ENCODE data around the gene RASA4B.
"Not testable (repeated sequence)": the region's sequence is repeated elsewhere in the genome, so short reads cannot be mapped to it uniquely, and the experiment has no call there.

The RASA4B gene

DNA sequence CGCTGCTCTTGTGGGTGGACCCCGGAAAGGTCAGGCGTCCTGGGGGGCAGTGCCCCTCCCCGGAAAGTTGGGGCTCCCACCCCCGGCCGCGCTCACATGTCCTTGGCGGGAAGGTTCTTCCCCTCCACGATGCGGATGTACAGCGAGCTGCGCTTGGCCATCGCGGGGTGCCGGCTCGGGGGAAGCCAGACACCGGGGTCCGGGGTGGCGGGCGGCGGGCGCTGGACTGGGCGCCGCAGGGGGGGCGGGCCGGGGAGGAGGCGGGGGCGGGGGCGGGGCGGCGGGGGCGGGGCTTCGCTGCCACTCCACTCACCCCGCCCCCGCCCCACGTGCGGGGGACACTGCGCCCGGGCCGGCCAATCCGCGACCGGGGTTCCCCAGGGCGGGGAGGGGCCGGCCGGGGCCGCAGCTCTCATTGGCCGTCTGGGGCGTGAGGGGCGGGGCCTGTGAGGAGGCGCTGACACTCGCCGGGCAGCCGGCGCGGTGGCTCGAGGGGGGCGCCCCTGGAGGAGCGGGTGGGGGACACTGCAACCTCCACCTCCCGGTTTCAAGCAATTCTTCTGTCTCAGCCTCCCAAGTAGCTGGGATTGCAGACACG lies at the start of gene RASA4B:
Gene RASA4B (minus strand): TSS at position 228 of the 598 bp plus-strand sequence. CDS start 67 bp downstream, at position 161.
- not testable (repeated sequence) for DNase-seq

DNA sequence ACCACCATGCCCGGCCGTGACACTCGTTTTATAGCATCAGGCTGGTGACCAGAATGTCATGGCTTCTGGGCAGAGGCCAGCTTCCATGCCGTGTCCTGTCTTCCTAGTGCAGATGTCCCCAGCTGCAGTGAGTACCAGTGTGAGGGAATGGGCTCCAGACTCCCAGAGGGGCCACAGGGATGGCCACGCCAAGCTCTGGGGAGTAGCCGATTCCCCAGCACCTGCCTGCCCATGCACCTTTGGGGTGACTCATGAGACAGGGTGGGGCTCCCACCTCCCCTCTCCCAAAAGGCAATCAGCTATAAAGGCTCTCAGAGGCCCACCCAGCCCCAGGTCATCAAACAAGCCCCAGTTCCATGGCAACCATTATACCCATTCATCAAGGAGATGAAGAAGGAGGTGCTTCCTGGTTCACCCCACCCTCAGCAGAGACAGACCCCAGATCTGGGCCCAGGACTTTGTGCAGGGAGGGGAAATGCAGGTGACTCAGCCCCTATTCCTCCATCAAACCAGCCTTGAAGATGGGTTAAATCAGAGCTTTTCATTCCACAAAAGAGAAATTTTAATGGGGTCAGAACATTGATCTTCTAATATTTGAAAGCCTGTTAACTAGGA lies 33.3 kb upstream of the RASA4B start, which contains the start of gene SPDYE2:
Gene SPDYE2 (plus strand): TSS at position 419 of the 615 bp plus-strand sequence. CDS start 2,030 bp downstream, outside the sequence.
- DNase-seq = not testable (repeated sequence)

DNA sequence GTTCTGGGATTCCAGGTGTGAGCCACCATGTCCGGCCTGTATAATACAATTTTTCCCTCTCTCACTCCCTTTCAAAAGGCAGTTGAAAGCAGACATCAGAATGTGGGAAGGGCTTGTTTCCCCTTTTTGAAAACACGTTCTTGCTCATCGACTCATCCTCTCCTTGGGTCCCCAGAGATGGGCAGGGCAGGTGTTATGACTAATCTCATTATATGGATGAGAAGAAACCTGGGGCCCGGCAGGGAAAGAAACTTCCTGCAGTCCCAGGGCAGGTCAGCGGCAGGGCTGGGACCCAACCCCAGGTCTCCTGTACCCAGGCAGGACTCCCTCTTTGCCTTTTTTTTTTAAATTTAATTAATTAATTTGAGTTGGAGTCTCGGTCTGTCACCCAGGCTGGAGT lies 28.8 kb upstream of the RASA4B start:
- DNase-seq = not testable (repeated sequence)

DNA sequence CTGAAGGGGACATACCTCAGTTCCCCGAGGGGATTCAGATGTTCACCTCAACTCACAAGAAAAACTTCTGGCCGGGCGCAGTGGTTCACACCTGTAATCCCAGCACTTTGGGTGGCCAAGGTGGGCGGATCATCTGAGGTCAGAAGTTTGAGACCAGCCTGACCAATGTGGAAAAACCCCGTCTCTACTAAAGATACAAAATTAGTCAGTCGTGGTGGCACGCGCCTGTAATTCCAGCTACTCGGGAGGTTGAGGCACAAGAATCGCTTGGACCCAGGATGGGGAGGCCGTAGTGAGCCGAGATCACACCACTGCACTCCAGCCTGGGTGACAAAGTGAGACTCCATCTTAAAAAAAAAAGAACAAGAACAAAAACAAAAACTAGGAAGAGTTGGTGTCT lies 27.7 kb upstream of the RASA4B start:
- DNase-seq = not testable (repeated sequence)

DNA sequence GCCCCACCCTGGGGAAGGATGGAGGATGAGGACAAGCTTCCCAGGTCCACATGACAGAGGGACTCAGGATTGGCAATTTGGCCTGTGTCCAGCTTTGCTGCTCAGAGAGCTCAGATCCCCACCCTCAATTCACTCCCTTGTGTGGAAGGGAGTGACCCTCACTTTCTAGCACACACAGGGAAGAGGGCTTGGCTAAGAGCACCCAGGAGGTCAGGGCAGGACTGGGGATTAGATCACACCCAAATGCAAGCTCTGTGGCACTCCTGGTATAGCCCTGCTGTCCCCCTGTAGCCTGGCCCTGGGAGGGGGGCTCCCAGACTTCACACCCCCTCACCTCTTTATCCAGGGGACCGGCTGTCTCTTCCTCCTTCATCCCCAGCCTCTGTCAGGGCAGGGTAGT lies 26.8 kb upstream of the RASA4B start:
- not testable (repeated sequence) for DNase-seq

DNA sequence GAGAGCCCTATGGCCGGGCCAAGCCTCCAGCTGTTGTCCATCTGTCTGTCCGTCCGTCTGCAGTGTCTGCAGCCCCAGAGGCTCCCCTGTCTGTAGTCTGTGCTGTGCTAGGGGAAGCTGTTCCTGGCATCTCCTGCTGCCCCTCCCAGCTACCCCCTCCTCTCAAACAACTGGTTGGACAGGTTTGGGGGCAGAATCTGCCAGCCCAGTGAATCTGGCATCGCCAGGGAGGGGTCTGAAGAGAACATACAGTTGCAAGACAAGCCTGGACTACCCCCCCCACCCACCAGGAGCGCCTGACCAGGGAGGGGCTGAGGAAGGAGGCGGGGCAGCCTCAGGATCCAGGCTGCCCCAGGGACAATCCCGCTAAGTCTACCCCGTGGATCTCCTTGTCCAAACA lies 26.0 kb upstream of the RASA4B start, which contains the start of gene UPK3BL2:
Gene UPK3BL2 (minus strand): TSS at position 101 of the 400 bp plus-strand sequence. CDS start 60 bp downstream, at position 41.
- DNase-seq = not testable (repeated sequence)

DNA sequence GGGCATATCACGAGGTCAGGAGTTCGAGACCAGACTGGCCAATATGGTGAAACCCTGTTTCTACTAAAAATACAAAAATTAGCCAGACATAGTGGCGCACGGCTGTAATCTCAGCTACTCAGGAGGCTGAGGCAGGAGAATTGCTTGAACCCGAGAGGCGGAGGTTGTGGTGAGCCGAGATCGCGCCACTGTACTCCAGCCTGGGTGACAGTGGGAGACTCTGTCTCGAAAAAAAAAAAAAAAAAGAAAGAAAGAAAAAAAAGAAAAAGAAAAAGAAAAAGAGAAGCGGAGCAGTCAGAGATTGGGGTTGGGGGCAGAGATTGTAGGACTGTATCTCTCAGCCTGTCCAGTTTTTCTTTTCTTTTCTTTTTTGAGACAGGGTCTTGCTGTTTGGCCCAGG lies 25.2 kb upstream of the RASA4B start:
- not testable (repeated sequence) for DNase-seq

DNA sequence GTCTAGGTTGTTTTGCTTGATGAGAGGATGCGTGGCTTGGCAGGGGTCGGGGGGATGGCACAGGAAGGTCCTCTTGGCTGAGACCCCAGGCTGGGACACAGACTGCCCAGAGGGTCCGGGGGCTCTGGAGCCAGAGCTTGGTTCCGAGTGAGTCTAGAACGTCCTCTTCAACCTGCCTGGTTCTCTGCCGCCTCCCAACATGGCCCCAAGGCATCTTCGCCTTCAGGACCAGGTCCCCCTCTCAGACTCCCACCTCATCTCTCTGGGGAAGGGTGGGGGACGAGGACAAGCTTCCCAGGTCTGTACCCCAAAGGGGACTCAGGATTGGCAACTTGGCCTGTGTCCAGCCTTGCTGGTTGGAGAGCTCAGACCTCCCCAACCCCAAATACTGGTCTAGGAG lies 24.5 kb upstream of the RASA4B start:
- not testable (repeated sequence) for DNase-seq

GRCh38 chr7:102540604-102541003 lies 23.0 kb upstream of the RASA4B start:
- not testable (repeated sequence) for DNase-seq

GRCh38 chr7:102535062-102535615 lies 17.6 kb upstream of the RASA4B start:
- DNase-seq = not testable (repeated sequence)

GRCh38 chr7:102532127-102532526 lies 14.6 kb upstream of the RASA4B start:
- DNase-seq = not testable (repeated sequence)

GRCh38 chr7:102531583-102531982 lies 14.0 kb upstream of the RASA4B start:
- not testable (repeated sequence) for DNase-seq

DNA sequence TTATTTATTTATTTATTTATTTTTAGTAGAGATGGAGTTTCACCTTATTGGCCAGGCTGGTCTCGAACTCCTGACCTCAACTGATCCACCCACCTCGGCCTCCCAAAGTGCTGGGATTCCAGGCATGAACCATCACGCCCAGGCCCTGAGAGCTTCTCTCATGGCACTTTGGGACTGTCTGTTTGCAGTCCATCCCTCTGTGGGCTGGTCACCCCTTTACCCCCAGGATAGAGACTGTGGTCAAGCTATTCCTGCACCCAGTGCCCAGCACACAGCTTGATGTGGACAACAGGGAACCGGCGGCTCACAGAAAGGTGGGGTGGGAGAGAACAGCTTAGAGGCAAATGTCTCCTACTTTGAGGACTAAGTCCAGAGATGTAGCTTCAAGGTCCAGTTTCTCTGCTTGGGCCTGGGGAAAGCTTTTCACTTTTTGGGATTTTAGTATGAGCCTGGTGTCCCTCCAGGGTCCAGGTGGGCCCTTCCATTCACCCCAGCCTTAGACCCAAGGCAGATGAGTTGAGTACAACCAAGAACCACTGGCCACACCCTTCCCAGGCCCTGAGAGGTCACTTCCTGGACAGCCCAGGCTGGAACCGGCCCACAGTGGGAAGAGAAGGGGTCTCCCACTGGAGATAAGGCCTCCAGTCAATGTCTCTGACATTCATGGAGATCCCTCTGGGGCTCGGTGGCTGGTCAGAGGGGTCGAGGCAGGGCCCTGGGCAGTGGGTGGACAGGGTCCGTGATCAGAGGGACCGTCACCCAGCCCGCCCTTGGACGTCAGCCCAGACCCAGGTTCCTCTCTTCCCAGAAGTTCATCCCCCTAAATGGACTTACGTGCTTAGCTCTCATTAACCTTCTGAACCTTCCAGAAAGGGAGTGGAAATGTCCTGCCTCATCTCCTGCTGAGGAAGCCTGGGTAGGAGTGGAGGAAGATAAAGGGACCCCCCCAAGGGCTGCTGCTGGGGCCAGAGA lies 10.5 kb upstream of the RASA4B start:
- not testable (repeated sequence) for DNase-seq

GRCh38 chr7:102527182-102527581 lies 9.6 kb upstream of the RASA4B start:
- DNase-seq = not testable (repeated sequence)

DNA sequence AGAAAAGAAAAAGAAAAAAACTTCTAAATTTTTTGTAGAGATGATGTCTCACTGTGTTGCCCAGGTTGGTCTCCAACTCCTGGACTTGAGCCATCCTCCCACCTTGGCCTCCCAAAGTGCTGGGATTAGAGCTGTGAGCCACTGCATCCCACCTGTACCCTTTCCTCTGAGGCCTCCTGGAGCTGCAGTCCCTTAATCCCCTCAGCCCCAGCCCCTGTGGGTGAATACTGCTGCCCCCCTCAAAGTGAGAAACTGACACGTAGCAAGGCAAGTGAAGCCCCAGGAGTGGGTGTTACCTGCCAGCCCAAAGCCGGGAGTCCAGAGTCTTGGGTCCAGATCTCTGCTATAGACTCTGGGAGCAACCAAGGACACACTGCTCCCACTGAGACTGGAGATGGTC lies 7.2 kb upstream of the RASA4B start:
- not testable (repeated sequence) for DNase-seq

GRCh38 chr7:102520797-102521196 lies 3.2 kb upstream of the RASA4B start:
- DNase-seq = not testable (repeated sequence)

- not testable (repeated sequence) for DNase-seq
Observed at GRCh38 chr7:102516951-102517350, 626 bp downstream of the RASA4B start.

GRCh38 chr7:102515889-102516288 lies 1.7 kb downstream of the RASA4B start:
- DNase-seq = not testable (repeated sequence)

DNA sequence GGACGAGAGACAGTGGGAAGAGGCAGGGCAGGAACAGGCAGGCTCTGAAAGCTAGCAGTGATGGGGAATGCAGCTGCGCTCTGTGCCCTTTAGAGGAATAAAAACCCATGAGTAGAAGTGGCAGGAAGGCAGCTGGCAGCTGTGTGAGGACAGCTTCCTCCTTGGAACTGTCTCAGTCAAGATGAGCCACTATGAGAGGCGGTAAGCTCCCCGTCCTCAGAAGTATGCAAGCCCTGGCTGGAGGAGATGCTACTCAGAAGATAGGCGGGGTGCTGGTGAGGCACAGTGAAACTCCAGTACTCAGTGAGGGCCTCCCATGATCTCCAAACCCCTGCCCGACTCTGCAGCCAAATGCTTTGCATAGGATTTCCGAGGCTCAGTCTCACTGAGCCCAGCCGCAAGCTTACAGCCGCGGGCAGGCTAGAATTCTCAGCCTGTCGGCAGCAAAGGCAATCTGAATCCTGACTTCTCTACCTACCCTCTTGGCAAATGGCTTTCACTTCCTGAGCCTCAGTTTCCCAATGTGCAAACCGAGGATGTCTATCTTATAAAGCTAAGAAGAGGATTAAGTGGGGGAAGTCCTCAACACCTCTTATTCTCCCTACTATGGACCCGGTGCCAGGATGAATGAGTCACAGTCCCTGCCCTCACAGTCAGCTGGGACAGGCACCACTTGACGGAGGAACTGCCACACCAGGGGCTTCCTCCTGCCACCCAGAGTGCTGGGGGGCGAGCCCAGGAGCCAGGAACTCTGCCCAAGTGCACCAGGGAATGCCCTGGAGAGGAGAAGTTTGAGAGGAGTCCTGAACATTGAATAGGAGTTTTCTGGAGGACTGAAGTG lies 2.5 kb downstream of the RASA4B start:
- not testable (repeated sequence) for DNase-seq

DNA sequence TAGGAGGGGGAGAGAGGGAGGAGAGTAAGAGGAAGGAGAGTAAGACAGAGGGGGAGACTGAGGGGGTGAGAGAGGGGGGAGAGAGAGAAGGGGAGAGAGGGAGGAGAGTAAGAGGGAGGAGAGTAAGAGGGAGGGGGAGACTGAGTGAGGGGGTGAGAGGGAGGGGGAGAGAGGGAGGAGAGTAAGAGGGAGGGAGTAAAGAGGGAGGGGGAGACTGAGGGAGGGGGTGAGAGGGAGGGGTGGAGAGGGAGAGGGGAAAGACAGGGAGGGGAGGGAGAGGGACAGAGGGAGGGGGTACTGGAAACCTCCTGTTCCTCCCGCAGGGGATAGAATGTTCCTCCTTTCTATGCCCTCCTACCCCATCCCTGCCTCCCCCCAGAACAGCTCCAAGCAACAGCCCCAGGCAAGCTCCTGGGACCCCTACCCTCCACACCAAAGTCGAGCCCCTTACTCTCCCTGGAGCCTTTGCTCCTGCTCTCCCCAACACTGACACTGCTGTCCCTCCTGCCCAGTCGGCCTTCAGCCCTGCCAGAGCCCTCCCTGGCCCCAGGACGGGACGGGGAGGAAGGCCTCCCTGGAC lies 4.8 kb downstream of the RASA4B start:
- DNase-seq = not testable (repeated sequence)

GRCh38 chr7:102511860-102512522 lies 5.6 kb downstream of the RASA4B start:
- not testable (repeated sequence) for DNase-seq
